ENCODE data around the gene LRRC41. TPM values are rescaled to one million over a fixed set of nuclear protein-coding genes. Genes with fewer than 3 reads are reported as not detected.
A peak's percentile ranks its signal among the peaks of the same experiment; 100 is the strongest.
"Not testable (repeated sequence)": the region's sequence is repeated elsewhere in the genome, so short reads cannot be mapped to it uniquely, and the experiment has no call there.

The LRRC41 gene
- total RNA-seq, 1 experiment from 2014 or later = 103 TPM

GRCh38 chr1:46244656-46245371 lies 58.6 kb downstream of the LRRC41 start:
- DNase-seq (ENCODE audit: low read depth) = peak; percentile 56

GRCh38 chr1:46243831-46244230 lies 59.6 kb downstream of the LRRC41 start:
- not testable (repeated sequence) for DNase-seq (ENCODE audit: low read depth)

GRCh38 chr1:46242918-46243317 lies 60.5 kb downstream of the LRRC41 start:
- DNase-seq (ENCODE audit: low read depth) = no peak

- DNase-seq (ENCODE audit: low read depth) = not testable (repeated sequence)
These were observed 61.7 kb downstream of the LRRC41 start for GRCh38 chr1:46241733-46242132.

- peak; percentile 32 for DNase-seq (ENCODE audit: low read depth)
These were observed 64.6 kb downstream of the LRRC41 start for GRCh38 chr1:46238865-46239264.

GRCh38 chr1:46236882-46237281 lies 66.5 kb downstream of the LRRC41 start:
- no peak for DNase-seq (ENCODE audit: low read depth)

- not testable (repeated sequence) for DNase-seq (ENCODE audit: low read depth)
These were observed 72.2 kb downstream of the LRRC41 start for GRCh38 chr1:46231231-46231630.

Other genes starting within 250 kb of the LRRC41 start
- 2.1 and 2.6 TPM in 2 replicates for gene PIK3R3, start 171.0 kb downstream of the LRRC41 start, total RNA-seq (2014; rRNA removed; shearing (Covaris generic))
- gene TSPAN1, start 128.5 kb downstream of the LRRC41 start, total RNA-seq (2014; rRNA removed; shearing (Covaris generic)) = 0.77 and 2.4 TPM in 2 replicates
- gene P3R3URF, start 127.1 kb downstream of the LRRC41 start, total RNA-seq (2014; rRNA removed; shearing (Covaris generic)) = not detected in 2 replicates
- 101 and 110 TPM in 2 replicates for gene POMGNT1, start 105.2 kb downstream of the LRRC41 start, total RNA-seq (2014; rRNA removed; shearing (Covaris generic))
- 0.40 and 0.63 TPM in 2 replicates for gene LURAP1, start 100.3 kb downstream of the LRRC41 start, total RNA-seq (2014; rRNA removed; shearing (Covaris generic))
- 12.2 and 17.6 TPM in 2 replicates for gene RAD54L, start 55.9 kb downstream of the LRRC41 start, total RNA-seq (2014; rRNA removed; shearing (Covaris generic))
- 681 and 1,071 TPM in 2 replicates for gene UQCRH, start 82 bp upstream of the LRRC41 start, total RNA-seq (2014; rRNA removed; shearing (Covaris generic))
- 14.9 and 19.8 TPM in 2 replicates for gene NSUN4, start 37.2 kb upstream of the LRRC41 start, total RNA-seq (2014; rRNA removed; shearing (Covaris generic))
- 0.33 and 0.35 TPM in 2 replicates for gene FAAH, start 90.7 kb upstream of the LRRC41 start, total RNA-seq (2014; rRNA removed; shearing (Covaris generic))
- gene DMBX1, start 186.2 kb upstream of the LRRC41 start, total RNA-seq (2014; rRNA removed; shearing (Covaris generic)) = not detected in 2 replicates
- gene KNCN, start 248.0 kb upstream of the LRRC41 start, total RNA-seq (2014; rRNA removed; shearing (Covaris generic)) = not detected in 2 replicates

Data from HT1080 (cell line).